Lower leg skin (tissue), 4 donors: Measurements from ENCODE around the gene RGSL1. TPM values are rescaled to one million over a fixed set of nuclear protein-coding genes. Genes with fewer than 3 reads are reported as not detected.

Source experiments
- DNase-seq, 2 donors: peaks; one replicate each; pipeline ENCODE4 v3.0.0-alpha.2; 2019; ENCODE audit warnings: low spot score in 2 of 2
- H3K4me3 ChIP-seq: fragments of 200-600 bp; sonication (generic); 2 replicates; pipeline ENCODE4 v1.5.1; 2017; ENCODE audit warnings: mild to moderate bottlenecking, low read depth; ENCODE audit not compliant: poor library complexity, severe bottlenecking
- POLR2A ChIP-seq, 2 donors: fragments of 450-650 bp; IDR thresholded peaks; one replicate each; pipeline ENCODE4 v1.6.1; 2016 to 2017; ENCODE audit warnings: antibody characterized with exemption in 2 of 2, mild to moderate bottlenecking in 1 of 2, moderate library complexity in 1 of 2
- WGBS, 2 donors: methylation state at CpG; one replicate each; pipeline ENCODE4 v1.1.5; 2018; 5-methylcytosine and 5-hydroxymethylcytosine counted together
- intact Hi-C: fragments of 100-400 bp; cut with DNase I; formaldehyde crosslinking; loops from one replicate; pipeline ENCODE4 v1.15.0; 2023; ENCODE audit warnings: low total_unique reads
- total RNA-seq, 4 donors: library from RNA; depleted of rRNA; stranded (reverse); fragments of >200 nt; gene quantifications; one replicate each; pipeline ENCODE4 v1.1.0, GENCODE V29; 2016
- TF ChIP-seq, protein P1 (sequence below), 3 donors: fragments of 450-650 bp; IDR thresholded peaks; one replicate each; pipeline ENCODE4 v1.5.1; 2016; ENCODE audit warnings: antibody characterized with exemption in 3 of 3, mild to moderate bottlenecking in 3 of 3, moderate library complexity in 2 of 3

The RGSL1 gene
- total RNA-seq, 4 donors from 2014 or later = not detected

DNA sequence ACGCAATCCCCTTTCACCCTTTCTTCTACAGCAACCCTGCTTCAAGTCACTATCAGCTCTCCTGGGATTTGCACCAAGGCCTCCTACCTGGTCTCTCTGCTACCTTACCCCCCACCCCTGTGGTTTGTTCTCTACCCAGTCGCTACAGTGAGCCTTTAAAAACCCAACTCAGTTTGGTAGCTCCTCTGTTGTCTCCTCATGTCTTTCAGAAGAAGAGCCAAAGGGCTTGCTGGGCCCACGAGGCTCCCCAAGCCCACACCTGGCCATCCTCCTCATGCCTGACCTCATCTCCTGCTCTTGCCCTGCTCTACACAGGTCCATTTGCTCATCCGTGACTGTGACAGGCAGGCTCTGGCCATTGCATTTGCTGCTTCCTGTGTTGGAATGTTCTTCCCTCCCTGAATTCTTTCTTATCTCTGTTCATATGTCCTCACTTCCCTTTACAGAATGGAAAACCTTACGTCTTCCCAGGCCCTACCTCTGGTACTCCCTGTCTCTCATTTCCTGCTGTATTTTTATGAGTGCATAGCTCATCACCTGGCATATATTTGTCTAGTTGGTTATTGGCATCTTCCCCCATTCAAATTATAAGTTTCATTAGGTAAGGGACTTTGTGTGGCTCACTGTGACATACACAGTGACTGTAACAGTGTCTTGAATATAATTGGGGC, 150.9 kb downstream of the RGSL1 start:
- 68 to 74% methylated on average over 5 of the region's 5 CpGs for WGBS, 2 donors
- intact Hi-C loops = loop anchor here (2.0 to 5.0 kb wide), 2 partner anchors 184 to 519 kb away; no protein-coding TSS in a partner anchor

DNA sequence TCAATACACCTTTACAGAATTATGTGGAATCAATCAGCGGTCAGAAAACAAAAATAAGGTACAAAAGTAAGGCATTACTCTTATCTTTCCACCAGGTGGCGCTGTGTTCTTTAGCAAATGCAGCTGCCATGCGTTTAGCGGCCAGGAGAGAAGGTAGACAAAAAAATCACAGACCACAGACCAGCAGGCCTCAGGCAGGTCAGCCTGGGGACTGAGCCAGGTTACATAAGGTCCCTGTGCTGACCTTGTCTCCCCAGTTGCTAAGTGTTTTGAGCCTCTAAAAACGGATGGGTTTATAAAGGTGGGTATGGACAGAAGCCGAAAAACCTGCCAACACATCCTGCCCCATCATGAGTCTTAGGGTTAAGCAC, 151.5 kb downstream of the RGSL1 start:
- 20% methylated on average over 6 of the region's 6 CpGs for WGBS, 2 donors
- intact Hi-C loops = loop anchor here (2.0 to 5.0 kb wide), 2 partner anchors 183 to 519 kb away; no protein-coding TSS in a partner anchor
- no peak for TF ChIP-seq POLR2A (IDR thresholded peaks at IDR 0.05)
- TF ChIP-seq, protein P1, sequence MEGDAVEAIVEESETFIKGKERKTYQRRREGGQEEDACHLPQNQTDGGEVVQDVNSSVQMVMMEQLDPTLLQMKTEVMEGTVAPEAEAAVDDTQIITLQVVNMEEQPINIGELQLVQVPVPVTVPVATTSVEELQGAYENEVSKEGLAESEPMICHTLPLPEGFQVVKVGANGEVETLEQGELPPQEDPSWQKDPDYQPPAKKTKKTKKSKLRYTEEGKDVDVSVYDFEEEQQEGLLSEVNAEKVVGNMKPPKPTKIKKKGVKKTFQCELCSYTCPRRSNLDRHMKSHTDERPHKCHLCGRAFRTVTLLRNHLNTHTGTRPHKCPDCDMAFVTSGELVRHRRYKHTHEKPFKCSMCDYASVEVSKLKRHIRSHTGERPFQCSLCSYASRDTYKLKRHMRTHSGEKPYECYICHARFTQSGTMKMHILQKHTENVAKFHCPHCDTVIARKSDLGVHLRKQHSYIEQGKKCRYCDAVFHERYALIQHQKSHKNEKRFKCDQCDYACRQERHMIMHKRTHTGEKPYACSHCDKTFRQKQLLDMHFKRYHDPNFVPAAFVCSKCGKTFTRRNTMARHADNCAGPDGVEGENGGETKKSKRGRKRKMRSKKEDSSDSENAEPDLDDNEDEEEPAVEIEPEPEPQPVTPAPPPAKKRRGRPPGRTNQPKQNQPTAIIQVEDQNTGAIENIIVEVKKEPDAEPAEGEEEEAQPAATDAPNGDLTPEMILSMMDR (IDR thresholded peaks at IDR 0.05) = no peak
- H3K4me3 ChIP-seq = no peak overlapping the region
- peak; percentile 55 to 89 for DNase-seq

More for the DNA sequence above, 150.9 kb downstream of the RGSL1 start:
- DNase-seq = peak in 1 of 2 donors; percentile 64
- TF ChIP-seq, protein P1 (IDR thresholded peaks at IDR 0.05) = no peak
- TF ChIP-seq POLR2A (IDR thresholded peaks at IDR 0.05) = no peak
- no peak overlapping the region for H3K4me3 ChIP-seq

DNA sequence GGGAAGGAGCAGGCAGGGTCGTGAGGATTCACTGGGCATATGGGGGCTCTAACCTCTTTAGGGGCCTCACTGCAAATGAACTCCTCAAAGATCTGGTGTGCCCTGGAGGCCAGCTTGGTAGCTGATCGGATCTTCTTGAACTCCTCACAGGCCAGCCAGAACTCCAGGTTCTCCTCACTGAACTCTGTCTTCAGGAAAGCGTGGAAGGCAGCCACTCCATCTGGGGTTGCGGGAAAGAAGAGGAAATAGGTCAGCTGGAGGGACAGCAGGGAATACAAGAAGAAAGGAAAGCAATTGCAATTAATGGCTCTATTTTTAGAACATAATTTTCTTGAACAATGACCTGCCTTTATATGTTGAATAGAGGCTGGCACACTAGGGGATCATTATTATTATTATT, 152.0 kb downstream of the RGSL1 start:
- WGBS, 2 donors = 58 to 59% methylated on average over 4 of the region's 4 CpGs
- H3K4me3 ChIP-seq = no peak overlapping the region
- intact Hi-C loops = loop anchor here (2.0 to 5.0 kb wide), 2 partner anchors 183 to 520 kb away; no protein-coding TSS in a partner anchor
- no peak for DNase-seq
- TF ChIP-seq POLR2A (IDR thresholded peaks at IDR 0.05) = no peak
- TF ChIP-seq, protein P1 (IDR thresholded peaks at IDR 0.05) = peak in 1 of 3 donors; percentile 11

DNA sequence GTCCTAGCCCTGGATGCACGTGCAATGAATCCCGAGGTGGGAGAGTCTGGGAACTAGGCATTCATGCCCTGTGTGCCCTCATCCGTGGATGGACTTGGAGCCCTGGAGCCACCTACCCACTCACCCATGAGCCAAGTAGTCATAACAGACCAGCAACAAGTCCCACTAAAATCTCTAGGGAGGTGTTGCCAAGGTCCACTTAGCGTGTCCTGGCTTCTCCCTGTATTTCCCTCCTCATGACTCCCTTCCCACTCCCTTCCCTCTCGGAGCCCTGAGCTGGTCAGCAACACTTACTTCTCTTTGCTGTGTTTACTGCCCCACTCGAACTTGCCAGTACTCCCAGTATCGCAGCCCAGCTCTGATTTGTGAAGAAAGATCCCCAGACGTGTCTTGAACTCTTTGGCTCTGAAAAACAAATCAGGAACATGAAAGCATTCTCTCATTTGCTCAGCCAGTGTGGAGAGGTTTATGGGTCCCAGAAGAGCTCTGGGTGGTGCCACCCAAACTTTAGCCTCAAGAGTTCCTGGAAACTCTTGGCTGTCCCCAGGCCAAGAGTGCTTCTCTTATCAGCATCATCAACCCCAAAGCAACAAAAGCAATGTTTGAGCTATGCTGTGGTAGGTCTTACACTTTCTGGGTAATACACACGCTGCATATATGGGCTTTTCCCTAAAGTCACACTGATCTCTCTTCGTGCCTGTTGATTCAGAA, 153.1 kb downstream of the RGSL1 start:
- no peak for DNase-seq

DNA sequence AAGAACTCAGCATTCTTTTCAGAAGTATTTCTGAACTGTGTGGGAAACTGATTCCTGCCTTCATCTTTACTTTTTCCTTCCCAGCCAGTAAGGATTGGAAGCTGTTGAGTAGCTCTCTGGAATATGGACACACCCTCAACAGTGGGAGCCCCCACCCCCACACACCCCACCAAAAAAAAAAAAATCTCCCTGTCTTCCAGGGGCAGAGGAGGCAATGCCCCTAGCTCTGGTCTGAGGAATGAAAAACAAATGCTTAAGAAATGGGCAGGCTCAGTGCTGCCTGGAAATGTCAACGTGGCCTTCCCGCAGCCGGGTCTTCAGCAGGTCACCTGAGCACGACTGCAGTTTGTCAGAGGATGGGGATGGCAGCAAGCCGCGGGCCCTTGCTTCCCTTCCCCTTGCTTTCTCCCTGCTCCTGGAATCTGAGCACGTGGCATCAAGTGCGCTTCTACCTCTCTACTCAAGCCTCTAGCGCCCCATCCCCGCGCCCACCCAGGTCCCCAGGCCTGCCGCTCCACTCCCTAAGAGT, 153.8 kb downstream of the RGSL1 start:
- DNase-seq = peak in 1 of 2 donors; percentile 88
- no peak overlapping the region for H3K4me3 ChIP-seq
- intact Hi-C loops = loop anchor here (5.0 kb wide), 1 partner anchor 521 kb away; no protein-coding TSS in a partner anchor
- no peak for TF ChIP-seq POLR2A (IDR thresholded peaks at IDR 0.05)
- TF ChIP-seq, protein P1 (IDR thresholded peaks at IDR 0.05) = no peak
- WGBS, 2 donors = 1 to 2% methylated on average over 12 of the region's 12 CpGs

More for the DNA sequence above, 153.1 kb downstream of the RGSL1 start:
- 34 to 35% methylated on average over 10 of the region's 10 CpGs for WGBS, 2 donors
- intact Hi-C loops = loop anchor here (5.0 kb wide), 1 partner anchor 521 kb away; no protein-coding TSS in a partner anchor
- TF ChIP-seq, protein P1 (IDR thresholded peaks at IDR 0.05) = no peak
- no peak for TF ChIP-seq POLR2A (IDR thresholded peaks at IDR 0.05)
- H3K4me3 ChIP-seq = no peak overlapping the region
